Neuron (in vitro differentiated cells): ENCODE data around the gene MC5R.

Source experiments
- H2AFZ ChIP-seq: one replicate; pipeline ENCODE4 v1.6.1; 2013; ENCODE audit warnings: low read depth, mild to moderate bottlenecking, inconsistent platforms, low read length, moderate library complexity
- H3K27me3 ChIP-seq: one replicate; pipeline ENCODE4 v1.6.1; 2013; ENCODE audit warnings: low read length; ENCODE audit not compliant: insufficient read depth
- H3K36me3 ChIP-seq: one replicate; pipeline ENCODE4 v1.6.1; 2013; ENCODE audit warnings: low read length; ENCODE audit not compliant: insufficient read depth
- H3K4me1 ChIP-seq: one replicate; pipeline ENCODE4 v1.6.1; 2013; ENCODE audit warnings: low read length; ENCODE audit not compliant: insufficient read depth
- H3K4me3 ChIP-seq: 2 replicates; pipeline ENCODE4 v1.5.1; 2013; ENCODE audit warnings: mild to moderate bottlenecking, low read length, moderate library complexity
- H3K9me3 ChIP-seq: one replicate; pipeline ENCODE4 v1.6.1; 2013; ENCODE audit warnings: low read length

Gene MC5R

DNA sequence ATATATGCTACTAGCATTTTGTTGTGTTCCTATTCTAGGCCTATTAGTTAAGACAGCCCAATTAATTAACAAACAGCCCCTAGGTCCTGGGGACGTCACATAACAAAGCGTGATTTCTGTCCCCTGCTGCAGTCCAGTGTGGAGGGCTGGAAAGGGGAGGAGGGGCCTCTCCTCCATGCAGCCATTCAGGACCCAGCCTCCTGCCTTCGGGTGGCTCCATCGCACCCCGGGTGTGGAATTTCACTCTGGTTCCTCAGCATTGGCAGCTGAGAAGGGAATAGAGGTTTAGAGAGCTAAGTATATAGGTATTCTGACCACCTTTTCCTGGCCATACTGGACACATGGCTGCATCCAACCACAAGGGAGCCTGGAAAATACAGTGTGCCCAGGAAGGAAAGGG, 49.0 kb downstream of the MC5R start:
- Histone ChIP-seq H3K4me1 (no peaks in the 10 kb centered on the region), H3K27me3 (peaks cover 42% of the 10 kb centered on the region), H3K4me3 (no peak overlapping the region), H2AFZ (no peak overlapping the region), H3K36me3 (no peaks in the 10 kb centered on the region), H3K9me3 (no peaks in the 10 kb centered on the region)

DNA sequence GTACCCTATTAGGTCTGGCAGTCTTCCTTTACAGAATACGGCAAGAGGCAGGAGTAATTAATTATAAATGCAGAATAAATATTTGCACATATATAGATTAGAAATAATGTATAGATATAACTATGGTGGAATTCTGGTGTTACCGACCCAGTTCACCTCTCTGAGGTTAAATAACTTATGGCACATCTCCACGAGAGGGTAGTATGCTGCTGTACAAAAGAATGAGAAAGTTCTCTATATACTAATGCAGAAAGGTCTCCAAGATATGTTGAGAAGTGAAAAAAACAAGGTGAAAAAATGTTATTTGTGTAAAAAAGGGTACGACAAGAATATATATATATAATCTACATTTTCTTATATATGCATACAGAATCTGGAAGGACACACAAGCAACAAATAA, 50.6 kb downstream of the MC5R start:
- H3K27me3 ChIP-seq: peaks cover 30% of the 10 kb centered on the region

More for the DNA sequence above, 50.6 kb downstream of the MC5R start:
- no peaks in the 10 kb centered on the region for H3K36me3 ChIP-seq
- no peaks in the 10 kb centered on the region for H3K4me1 ChIP-seq
- no peak overlapping the region for H3K4me3 ChIP-seq
- H3K9me3 ChIP-seq: no peaks in the 10 kb centered on the region
- no peak overlapping the region for H2AFZ ChIP-seq
